ENCODE measurements around the gene LBHD2. TPM values are rescaled to one million over a fixed set of nuclear protein-coding genes. Genes with fewer than 3 reads are reported as not detected.

LBHD2 gene
- polyA plus RNA-seq, 6 donors from 2014 or later = not detected

DNA sequence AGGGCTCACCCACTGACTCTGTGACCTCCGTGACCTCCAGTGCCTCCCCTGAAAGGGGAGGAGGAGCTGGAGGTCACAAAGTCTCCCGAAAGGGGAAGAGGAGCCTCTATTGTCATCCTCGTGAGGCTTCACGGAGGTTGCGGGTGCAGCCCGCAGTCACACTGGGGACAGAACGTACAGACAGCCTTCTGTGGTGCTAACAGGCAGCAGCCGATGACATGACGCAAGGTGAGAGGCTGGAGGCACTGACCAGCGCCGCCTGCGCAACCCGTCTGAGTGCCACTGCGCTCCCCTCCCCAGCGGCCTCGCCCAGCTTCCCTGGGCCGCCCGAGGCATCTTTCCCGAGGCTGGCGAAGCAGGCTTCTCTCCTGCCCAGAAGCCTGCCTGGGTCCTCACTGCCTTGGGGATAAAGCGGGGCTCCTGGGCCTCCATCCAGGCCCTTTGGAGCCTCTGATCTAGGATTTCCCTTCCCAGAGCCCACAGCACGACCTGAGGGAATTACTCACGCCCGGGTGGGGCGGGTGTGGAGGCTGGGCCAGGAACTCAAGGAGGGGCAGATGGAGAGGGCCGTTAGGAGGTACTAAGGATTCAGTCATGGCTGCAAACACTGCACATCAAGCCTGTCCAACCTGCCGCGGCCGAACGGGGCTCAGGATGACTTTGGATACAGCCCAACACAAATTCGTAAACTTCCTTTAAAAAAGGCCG lies 12.3 kb upstream of the LBHD2 start:
- Mint-ChIP-seq H3K4me3 (no peak overlapping the region), H3K4me1 (peaks cover 0 to 5% (median 0%) of the 10 kb centered on the region in 3 donors), H3K36me3 (no peaks in the 10 kb centered on the region), H3K9me3 (no peaks in the 10 kb centered on the region), H3K27ac (no peak overlapping the region), H3K27me3 (peaks cover 0 to 54% (median 16%) of the 10 kb centered on the region in 3 donors)
- DNase-seq = no peak
- ATAC-seq (ENCODE audit: low read depth in 2 of 2) = no peak

DNA sequence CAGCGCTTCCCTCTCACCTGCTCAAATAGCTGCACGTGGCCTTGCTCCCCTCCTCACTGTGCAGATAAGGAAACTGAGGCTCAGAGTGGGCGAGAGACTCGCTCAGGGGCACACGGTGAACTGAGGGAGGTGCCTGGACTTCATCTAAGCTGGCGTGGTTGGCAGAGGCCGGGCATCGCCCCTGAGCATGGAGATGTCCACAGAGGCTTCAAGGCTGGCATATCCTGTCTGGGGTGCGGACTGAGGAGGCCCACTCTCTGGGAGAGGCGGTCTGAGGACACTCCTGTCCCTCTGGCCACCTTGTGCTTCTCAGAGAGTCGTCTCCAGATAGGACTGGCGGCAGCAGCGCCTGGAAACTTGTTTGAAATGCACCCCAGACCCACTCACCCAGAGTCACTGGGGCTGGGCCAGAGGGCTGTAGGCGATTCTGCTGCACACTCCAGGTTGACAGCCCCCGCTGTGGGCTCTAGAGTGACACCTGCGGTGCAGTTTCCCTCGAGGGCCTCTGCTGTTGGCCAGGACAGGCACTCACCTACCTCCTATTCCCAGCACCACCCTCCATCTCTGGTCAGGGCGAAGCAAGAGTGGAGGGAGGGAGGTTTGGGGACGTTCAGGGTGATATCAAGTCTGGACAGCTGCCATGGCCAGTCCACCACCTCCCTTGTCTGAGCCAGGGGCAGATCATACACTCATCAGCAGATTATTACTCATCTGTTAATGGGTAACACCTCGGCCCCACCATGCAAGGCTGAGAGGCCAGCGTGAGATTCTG lies 11.2 kb upstream of the LBHD2 start:
- Mint-ChIP-seq H3K9me3 (no peaks in the 10 kb centered on the region), H3K27ac (peak overlapping the region in 1 of 6 donors; percentile 22), H3K4me3 (no peak overlapping the region), H3K36me3 (no peaks in the 10 kb centered on the region), H3K4me1 (peaks cover 0 to under 1% (median 0%) of the 10 kb centered on the region in 3 donors), H3K27me3 (peaks cover 0 to 44% (median 16%) of the 10 kb centered on the region in 3 donors)
- no peak for DNase-seq
- ATAC-seq (ENCODE audit: low read depth in 2 of 2) = no peak

DNA sequence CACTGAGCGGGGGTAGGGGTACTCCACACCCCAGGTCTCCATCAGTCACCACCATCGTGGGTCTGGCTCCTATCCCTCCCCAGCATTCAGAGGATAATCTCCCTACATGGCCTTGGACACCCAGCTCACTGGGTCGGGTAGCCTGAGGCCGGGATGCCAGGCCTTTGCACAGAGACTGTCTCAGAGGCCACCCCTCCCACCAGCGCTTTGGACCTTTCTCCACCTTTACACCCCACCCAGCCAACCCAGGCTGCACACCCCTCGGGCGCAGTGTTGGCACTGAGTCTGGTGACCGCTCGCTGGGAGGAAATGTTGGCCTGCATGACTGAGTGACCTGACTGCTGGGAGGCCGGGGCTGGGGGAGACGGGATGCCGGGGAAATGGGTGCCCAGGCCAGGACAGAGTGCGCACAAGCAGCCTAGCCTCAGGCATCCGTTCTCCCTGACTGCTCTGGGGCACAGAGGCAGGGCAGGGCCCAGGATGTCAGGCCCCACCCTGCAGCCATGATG lies 10.6 kb upstream of the LBHD2 start:
- ATAC-seq (ENCODE audit: low read depth in 2 of 2) = no peak
- Mint-ChIP-seq H3K27me3 (peaks cover 0 to 38% (median 16%) of the 10 kb centered on the region in 3 donors), H3K27ac (no peak overlapping the region), H3K4me3 (no peak overlapping the region), H3K36me3 (no peaks in the 10 kb centered on the region), H3K4me1 (peaks cover 0 to 7% (median 0%) of the 10 kb centered on the region in 3 donors), H3K9me3 (no peaks in the 10 kb centered on the region)
- no peak for DNase-seq

DNA sequence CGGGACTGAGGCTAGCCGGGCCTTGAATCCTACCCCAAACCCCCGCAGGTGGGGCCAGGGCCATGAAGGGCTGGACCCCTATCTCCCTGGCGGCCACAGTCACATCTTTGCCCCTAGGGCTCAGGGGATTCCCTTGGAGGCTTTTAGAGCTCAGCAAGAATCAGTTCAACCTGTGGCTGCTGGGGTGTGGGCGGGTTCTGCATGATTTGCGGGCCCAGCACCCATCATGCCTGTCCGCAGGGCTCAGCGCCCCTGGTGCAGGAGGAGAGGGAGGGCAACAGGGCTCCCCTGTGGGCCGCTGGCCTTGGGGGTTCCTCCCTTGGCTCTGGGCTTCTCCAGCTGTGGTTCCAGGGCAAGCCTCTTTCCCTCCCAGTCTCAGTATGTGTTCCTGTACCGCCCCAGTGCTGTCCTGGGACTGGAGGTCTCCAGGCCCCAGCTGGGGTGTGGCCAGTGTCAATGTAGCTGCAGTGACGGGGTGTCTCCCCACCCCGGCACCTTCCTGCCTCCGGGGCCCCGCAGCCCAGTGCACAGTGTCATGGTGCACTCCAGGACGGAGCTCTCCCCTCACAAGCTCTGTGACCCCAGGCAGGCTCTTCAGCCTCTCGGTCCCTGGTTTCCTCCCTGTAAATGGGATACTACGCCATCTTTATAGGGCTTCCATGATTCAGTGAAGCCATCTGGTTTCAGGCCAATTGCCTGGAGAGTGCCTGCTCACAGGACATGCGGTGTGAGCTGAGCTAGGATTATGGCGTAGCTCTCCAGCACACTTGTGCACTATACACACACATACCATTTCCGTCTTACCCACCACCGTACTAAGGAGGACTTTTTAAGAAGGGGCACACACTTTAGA lies 9.9 kb upstream of the LBHD2 start:
- peak overlapping the region in 4 of 8 donors; percentile 25 to 63 (median 32) for H3K4me3 Mint-ChIP-seq
- H3K36me3 Mint-ChIP-seq = no peaks in the 10 kb centered on the region
- ATAC-seq (ENCODE audit: low read depth in 2 of 2) = no peak

DNA sequence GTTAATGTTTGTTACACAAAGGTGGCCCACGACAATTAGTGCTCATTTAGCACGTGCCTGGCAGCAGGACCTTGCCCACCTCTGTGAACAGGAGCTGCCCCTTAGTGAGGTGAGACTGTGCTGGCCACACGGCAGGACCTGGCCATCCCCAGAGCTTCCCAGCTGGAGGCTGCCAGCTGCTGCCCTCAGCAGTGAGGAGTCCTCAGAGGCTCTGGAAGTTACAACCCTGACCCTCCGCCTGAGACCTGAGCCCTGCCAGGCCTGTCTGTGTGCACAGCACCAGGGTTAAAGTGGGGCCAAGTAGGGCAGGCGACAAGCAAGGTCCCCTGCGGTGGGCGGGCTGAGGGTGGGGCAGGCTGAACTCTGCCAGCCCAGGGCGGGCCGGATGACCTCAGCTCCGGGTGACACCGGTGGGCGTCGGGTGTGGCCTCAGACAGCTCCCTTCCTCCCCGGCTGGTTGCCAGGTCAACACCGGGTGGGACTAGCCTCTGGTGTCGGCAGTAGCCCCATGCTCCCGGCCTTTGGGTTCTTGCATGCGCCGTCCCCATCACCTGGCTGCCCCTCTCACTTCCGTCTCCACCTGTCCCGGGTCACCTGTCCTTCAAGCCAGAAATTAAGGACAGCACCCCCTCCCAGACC lies 9.2 kb upstream of the LBHD2 start:
- peak in 1 of 2 donors; percentile 12 for ATAC-seq (ENCODE audit: low read depth in 2 of 2)
- peaks cover 0 to 28% (median 5%) of the 10 kb centered on the region in 3 donors for H3K27me3 Mint-ChIP-seq
- peaks cover 0 to 7% (median 0%) of the 10 kb centered on the region in 3 donors for H3K4me1 Mint-ChIP-seq
- H3K36me3 Mint-ChIP-seq = no peaks in the 10 kb centered on the region
- no peaks in the 10 kb centered on the region for H3K9me3 Mint-ChIP-seq
- DNase-seq = no peak
- no peak overlapping the region for H3K27ac Mint-ChIP-seq
- H3K4me3 Mint-ChIP-seq = peak overlapping the region in 7 of 8 donors; percentile 32 to 63 (median 46)

More for the DNA sequence above, 9.9 kb upstream of the LBHD2 start:
- Mint-ChIP-seq H3K9me3 (no peaks in the 10 kb centered on the region), H3K27me3 (peaks cover 0 to 32% (median 10%) of the 10 kb centered on the region in 3 donors), H3K27ac (no peak overlapping the region), H3K4me1 (peaks cover 0 to 7% (median 0%) of the 10 kb centered on the region in 3 donors)
- no peak for DNase-seq

DNA sequence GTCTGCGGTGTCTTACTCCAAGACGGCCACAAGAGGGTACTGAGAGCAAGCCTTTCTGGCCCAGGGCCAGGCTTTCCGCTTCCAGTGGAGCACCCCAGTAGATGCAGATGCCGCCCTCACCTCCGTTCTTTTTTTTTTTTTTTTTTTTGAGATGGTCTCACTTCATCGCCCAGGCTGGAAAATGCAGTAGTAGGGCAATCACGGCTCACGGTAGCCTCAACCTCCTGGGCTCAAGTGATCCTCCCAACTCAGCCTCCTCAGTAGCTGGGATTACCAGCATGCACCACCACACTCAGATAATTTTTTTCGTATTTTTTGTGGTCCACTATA lies 5.6 kb upstream of the LBHD2 start:
- Mint-ChIP-seq H3K4me1 (peaks cover 0 to 7% (median 0%) of the 10 kb centered on the region in 3 donors), H3K36me3 (no peaks in the 10 kb centered on the region), H3K27ac (peak overlapping the region in 1 of 6 donors; percentile 8), H3K9me3 (no peaks in the 10 kb centered on the region), H3K27me3 (peaks cover 0 to 8% (median 0%) of the 10 kb centered on the region in 3 donors), H3K4me3 (no peak overlapping the region)
- peak; percentile 69 for DNase-seq
- ATAC-seq (ENCODE audit: low read depth in 2 of 2) = peak; percentile 77 to 79

DNA sequence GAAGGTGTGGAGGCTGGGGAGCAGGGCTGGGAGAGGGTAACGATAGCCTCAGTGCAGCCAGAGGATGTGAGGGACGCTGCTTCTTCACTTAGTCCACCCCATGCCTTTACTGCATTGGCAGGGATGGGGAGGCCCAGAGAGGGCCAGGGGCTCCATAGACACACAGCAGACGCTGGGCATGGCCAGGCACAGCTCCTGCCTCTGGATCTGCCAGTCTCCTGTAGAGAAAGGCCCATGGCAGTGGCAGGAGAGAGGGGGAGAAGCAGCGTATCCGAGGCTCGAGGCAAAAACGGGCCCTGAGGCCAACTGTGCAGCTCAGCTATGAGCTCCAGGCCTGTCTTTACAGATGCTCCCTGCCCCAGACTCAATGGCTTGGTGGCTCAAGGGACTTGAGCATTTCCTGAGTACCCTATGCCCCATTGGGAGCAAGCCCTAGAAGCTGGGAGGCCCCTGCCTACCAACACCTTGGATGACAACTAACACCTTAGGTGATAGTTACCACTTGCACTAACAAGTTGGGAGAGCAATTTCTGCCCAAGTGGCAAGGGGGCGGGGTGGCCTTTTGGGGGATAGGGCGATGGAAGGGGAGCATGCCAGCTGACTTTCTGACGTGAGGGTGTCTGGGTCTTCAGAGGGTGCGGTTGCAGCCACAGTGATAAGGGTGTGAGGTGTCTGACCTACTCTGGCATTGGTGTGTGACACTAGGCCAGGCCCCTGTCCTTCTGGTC lies 5.0 kb upstream of the LBHD2 start:
- no peak for ATAC-seq (ENCODE audit: low read depth in 2 of 2)
- no peaks in the 10 kb centered on the region for H3K9me3 Mint-ChIP-seq
- H3K4me3 Mint-ChIP-seq = no peak overlapping the region
- H3K27ac Mint-ChIP-seq = no peak overlapping the region
- H3K36me3 Mint-ChIP-seq = no peaks in the 10 kb centered on the region
- no peak for DNase-seq
- peaks cover 0 to 7% (median 0%) of the 10 kb centered on the region in 3 donors for H3K4me1 Mint-ChIP-seq
- H3K27me3 Mint-ChIP-seq = peaks cover 0 to 6% (median 0%) of the 10 kb centered on the region in 3 donors

DNA sequence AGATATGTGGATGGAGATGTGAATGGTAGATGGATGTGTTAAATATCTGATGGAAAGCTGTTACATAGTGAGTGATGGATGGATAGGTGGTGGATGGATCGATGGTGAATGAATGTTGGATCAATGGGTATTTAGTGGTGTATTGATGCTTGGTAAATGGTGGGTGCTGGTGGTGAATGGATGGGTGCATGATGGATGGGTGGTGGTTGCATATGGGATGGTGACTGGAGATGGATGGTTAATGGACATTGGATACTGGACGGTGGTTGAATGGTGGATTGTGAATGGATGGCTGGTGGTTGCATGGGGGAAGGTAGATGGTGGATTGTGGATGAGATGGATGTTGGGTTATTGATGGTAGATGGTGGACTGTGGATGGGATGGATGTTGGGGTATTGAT lies 2.1 kb upstream of the LBHD2 start:
- Mint-ChIP-seq H3K27me3 (peaks cover 8 to 20% (median 18%) of the 10 kb centered on the region in 3 donors), H3K27ac (no peak overlapping the region), H3K36me3 (no peaks in the 10 kb centered on the region), H3K9me3 (no peaks in the 10 kb centered on the region), H3K4me3 (no peak overlapping the region), H3K4me1 (peaks cover 0 to 9% (median 0%) of the 10 kb centered on the region in 3 donors)
- DNase-seq (no peak), ATAC-seq (ENCODE audit: low read depth in 2 of 2) (no peak)

DNA sequence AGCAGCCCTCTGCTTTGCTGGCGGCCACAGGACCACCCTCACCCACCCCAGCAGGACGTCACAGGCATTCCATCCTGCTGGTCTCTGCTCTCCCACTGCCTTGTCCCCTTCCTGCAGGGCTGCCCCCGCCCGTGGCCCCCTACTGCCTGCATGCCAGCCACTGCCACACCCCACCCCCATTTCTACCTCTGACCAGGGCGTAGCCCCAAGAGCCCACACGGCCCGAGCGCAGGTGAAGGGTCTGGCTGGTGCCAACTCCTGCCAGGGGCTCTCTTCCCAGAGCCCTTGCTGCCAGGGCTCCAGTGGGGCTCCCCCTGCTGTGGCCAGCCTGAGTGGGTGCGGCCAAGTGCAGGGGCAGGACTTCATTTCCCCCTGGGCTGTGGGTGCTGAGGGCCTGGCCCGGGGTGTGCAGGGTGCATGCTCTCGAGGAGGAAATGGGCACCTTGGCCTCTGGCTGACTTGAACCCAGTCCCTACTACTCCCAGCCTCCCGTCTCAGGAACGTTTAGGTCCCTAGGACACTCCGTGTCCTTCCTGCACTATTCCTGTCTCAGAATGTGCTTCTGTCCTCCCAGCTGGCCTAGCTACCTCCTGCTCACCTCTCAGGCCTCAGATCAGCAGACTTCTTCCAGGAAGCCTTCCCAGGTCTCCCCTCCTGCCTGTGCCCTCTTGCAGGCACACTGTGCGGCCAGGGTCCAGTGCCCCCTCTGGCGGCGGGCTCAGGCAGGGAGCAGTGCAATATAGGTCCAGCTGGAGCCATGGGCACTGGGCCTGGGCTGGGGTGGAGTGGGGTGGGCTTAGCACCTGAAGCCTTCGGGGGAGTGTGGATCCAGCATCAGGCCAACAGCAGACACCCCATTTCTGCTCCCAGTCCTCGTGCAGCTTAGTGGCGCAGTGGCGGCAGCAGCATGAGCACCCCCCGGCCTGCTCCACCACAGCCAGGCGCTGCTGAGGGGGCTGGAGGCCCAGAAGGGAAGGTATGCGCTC lies 1.4 kb downstream of the LBHD2 start:
- Mint-ChIP-seq H3K9me3 (no peaks in the 10 kb centered on the region), H3K36me3 (no peaks in the 10 kb centered on the region)

DNA sequence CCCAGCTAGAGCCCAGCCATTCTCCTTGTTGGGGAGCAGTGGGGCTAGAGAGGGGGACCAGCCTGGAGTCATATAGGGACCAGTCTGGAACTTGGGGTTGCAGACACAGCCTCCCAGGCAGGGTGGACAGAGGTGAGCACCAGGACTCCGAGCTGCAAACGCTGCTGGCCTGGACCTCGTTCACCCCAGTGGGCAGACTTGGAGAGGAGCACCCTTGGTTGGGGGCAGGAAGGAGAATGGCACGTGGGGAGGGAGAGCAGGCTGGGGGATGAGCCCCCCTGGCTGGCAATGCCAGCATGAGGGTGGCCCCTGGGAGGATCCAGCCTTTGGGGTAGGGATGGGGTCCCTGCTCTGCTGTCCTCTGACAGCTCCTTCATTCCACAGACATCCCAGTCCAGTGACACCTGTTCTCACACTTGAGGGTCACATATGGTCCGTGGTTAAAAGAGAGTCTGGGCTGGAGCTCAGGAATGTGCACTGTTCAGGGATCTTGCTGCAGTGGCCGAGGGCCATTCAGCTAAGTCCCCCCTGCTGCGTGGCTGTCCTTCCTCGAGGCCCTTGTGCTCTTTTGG lies 2.8 kb downstream of the LBHD2 start:
- H3K27me3 Mint-ChIP-seq = peaks cover 8 to 38% (median 22%) of the 10 kb centered on the region in 3 donors

More for the DNA sequence above, 1.4 kb downstream of the LBHD2 start:
- ATAC-seq (ENCODE audit: low read depth in 2 of 2) = no peak
- H3K27me3 Mint-ChIP-seq = peaks cover 8 to 38% (median 22%) of the 10 kb centered on the region in 3 donors
- no peak for DNase-seq
- no peak overlapping the region for H3K4me3 Mint-ChIP-seq
- peaks cover 0 to 2% (median 0%) of the 10 kb centered on the region in 3 donors for H3K4me1 Mint-ChIP-seq
- peak overlapping the region in 1 of 6 donors; percentile 47 for H3K27ac Mint-ChIP-seq

DNA sequence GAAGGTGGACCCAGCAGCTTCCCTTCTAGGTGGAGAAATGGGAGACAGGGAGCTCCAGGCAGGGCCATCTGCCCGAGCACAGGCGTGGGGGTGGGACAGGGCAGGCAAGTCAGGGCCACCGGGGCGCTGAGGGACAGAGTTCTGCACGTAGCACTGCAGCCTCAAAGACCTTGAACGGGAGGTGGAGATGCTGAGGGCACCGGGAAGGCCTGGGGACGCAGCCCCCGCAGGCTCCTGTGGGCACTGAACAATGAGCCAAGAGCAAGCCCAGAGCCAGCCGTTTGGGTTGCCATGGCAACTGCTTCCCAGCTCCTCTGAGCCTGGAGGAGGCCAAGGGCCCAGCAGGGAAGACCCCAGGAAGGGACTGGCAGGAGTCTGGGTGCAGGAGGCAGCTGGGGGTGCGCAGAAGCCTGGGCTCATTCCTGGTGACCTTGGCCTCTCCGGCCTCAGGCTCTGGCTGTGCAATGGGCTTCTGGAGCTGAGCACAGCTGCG lies 3.4 kb downstream of the LBHD2 start:
- no peaks in the 10 kb centered on the region for H3K36me3 Mint-ChIP-seq
- H3K27me3 Mint-ChIP-seq = peaks cover 8 to 38% (median 22%) of the 10 kb centered on the region in 3 donors
- H3K4me1 Mint-ChIP-seq = peaks cover 0 to 9% (median 4%) of the 10 kb centered on the region in 3 donors
- H3K4me3 Mint-ChIP-seq = no peak overlapping the region
- no peaks in the 10 kb centered on the region for H3K9me3 Mint-ChIP-seq
- DNase-seq (no peak), ATAC-seq (ENCODE audit: low read depth in 2 of 2) (no peak)
- H3K27ac Mint-ChIP-seq = no peak overlapping the region

More for the DNA sequence above, 2.8 kb downstream of the LBHD2 start:
- no peak overlapping the region for H3K4me3 Mint-ChIP-seq
- no peaks in the 10 kb centered on the region for H3K36me3 Mint-ChIP-seq
- no peak overlapping the region for H3K27ac Mint-ChIP-seq
- peaks cover 0 to 5% (median 4%) of the 10 kb centered on the region in 3 donors for H3K4me1 Mint-ChIP-seq
- DNase-seq (no peak), ATAC-seq (ENCODE audit: low read depth in 2 of 2) (no peak)
- H3K9me3 Mint-ChIP-seq = no peaks in the 10 kb centered on the region
